Activated naive CD8-positive, alpha-beta T cell treated with anti-CD3 and anti-CD28 coated beads, Interleukin-2, amount 50 U/mL, for 16 hours (primary cell): ENCODE measurements around the gene NAP1L5.

Experiments
- DNase-seq: peaks from one replicate; pipeline ENCODE4 v3.0.0-alpha.2; 2020; ENCODE audit warnings: low read depth, low spot score

Gene NAP1L5

DNA sequence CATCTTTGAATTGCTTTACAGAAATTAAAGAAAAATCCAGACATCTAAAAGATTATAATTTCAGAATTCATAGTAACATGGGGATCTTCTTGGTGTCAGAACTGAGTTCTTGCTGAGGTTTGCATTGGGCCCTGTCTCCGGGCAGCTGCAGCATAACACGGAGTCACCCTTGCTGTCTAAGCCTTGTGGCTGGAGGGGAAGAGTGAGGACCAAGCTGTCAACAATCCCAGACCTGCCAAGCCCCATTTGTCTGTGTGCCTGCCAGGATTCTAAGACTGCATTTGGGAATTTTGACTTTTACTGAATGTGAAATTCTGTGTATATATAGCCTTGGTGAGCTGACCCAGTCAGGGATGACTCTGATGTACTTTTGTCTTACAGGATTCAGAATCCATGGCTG lies 25.2 kb upstream of the NAP1L5 start:
- DNase-seq, result no peak

DNA sequence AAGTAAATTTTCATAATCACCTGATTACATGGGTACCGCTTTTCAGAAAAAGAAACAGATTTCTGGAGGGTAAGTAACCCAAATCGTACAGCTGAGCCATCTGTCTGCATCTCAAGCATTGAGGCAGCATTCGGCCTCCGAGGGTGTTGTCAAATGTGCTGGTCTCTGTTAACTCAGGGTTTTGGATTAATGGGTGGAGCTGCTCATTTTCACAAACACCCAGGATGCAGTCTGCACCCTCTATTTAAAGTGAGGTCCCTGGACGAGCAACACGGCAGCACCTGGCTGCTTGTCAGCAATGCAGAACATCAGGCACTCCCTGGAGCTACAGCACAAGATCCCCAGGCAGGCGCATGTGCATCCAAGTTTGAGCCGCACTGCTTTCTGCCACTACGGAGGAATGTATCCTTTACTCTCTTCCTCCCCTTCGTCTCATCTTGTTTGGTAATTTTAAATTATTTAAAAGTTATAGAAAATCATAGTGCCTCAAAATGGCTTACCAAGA lies 24.7 kb upstream of the NAP1L5 start:
- no peak for DNase-seq

DNA sequence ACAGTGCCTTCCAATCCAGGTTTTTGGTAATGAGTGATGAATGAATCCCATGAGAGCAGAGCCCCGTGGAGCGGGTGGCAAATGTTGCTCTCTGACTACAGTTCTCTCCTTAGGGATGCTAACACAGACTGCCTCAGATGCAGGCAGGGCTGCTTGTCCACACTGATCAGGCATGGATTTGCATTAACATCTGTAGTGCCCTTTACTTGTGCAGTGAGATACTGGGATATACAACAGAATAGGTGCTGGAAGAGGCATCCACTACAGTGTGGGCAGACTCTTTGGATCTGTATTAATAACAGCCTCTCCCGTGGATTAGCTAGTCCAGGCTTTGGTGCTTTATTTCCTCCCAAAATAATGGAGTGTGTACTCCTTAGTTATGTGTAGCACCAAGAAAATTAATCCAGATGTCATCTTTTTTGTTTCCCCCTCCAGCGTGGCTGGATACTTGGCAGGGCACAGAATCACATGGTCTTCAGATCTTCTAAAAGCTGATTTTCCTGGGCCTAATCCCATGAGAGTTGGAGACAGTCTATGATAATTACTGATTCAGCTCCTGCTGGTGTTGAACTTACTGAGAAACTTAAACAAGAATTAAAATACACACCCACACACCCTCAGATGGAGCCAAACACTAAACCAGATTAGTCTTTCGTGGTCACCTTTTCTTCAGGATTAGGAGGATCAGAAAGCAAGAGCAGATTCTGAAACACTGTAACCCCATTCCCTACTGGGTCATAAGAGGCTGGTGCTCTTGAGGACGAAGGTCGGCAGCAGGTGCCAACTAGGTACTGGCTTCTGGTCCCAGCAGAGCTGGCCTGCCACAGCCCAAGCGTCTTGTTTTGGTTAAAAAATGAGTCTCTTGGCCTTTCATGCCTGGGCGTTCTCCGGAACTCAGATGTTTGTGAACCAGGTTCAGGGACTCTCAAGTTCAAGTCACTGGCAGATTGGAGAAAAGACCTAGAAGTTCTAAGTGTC lies 23.1 kb upstream of the NAP1L5 start:
- no peak for DNase-seq

DNA sequence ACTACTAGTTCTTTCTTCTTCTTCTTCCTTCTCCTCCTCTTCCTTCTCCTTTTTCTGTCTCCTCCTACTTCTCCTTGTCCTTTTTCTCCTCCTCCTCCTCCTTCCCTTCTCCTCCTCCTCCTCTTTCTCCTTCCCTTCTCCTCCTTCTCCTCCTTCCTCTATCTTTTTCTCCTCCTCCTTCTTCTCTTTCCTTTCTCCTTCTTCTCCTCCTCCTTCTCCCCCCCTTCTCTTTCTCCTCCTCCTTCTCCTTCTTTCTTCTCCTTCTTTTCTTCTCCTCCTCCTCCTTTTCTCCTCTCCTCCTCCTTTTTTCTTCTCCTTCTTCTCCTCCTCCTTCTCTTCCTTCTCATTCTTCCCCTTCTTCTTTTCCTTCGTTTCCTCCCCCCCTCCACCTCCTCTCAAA lies 21.8 kb upstream of the NAP1L5 start:
- no peak for DNase-seq

DNA sequence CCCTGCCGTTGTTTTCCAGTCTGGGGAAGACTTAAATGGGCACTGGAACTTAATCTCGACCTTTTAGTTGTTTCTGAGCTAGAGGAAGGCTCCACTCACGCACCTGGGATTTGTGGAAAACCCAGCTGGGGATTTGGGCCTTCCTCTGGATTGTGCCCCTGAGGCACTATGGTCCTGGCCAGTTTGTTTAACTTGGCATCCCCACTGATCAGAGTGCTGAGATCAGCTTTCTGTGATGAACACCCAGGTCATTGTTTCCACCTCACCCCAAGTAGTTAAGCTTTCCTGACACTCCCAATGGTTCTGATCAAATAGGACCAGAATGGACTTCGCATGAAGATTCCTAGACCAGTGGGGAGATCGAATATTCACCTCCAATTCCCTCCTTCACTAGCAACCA lies 20.5 kb upstream of the NAP1L5 start:
- DNase-seq, result no peak

DNA sequence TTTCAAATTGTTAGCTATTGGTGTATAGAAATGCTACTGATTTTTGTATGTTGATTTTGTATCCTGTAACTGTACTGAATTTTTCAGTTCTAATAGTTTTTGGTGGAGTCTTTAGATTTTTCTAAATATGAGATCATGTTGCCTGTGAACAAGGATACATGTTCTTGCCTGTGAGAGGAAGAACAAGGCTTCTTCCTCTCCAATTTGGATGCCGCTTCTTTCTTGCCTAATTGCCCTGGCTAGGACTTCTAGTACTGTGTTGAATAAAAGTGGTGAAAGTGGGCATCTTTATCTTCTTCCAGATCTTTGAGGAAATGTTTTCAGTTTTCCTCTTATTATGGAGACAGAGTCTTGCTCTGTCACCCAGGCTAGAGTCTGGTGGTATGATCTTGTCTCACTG lies 16.2 kb upstream of the NAP1L5 start:
- no peak for DNase-seq

DNA sequence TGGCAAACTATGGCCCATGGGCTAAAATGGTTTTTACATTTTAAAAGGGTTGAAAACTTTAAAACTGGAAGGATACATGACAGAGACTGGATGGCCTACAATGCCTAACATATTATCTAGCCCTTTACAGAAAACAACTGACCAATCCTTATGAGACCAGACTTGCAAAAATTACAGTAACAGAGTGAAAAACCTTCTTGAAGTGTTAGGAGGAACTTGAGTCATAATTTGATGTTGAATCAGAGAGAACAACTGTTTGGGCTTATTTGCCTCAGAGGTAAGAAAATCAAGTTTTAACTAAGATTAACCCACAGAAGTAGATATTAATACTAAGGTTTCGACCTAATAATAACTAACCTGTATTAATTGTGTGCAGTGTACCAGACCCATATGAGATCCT lies 12.4 kb upstream of the NAP1L5 start:
- DNase-seq, result no peak

DNA sequence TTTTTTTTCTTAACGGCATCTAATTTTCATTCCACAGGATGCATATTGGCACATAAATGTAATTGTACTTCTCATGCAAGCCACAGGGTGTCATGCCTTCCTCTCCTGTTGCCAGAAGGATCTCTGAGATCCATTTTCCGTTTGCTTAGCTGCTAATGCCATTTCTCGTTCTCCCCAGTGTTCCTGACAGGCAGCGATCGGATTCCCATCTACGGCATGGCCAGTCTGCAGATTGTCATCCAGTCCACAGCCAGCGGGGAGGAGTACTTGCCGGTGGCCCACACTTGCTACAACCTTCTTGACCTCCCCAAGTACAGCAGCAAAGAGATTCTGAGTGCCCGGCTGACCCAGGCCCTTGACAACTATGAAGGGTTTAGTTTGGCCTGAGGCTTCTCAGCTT lies 8.9 kb upstream of the NAP1L5 start:
- DNase-seq, result no peak

DNA sequence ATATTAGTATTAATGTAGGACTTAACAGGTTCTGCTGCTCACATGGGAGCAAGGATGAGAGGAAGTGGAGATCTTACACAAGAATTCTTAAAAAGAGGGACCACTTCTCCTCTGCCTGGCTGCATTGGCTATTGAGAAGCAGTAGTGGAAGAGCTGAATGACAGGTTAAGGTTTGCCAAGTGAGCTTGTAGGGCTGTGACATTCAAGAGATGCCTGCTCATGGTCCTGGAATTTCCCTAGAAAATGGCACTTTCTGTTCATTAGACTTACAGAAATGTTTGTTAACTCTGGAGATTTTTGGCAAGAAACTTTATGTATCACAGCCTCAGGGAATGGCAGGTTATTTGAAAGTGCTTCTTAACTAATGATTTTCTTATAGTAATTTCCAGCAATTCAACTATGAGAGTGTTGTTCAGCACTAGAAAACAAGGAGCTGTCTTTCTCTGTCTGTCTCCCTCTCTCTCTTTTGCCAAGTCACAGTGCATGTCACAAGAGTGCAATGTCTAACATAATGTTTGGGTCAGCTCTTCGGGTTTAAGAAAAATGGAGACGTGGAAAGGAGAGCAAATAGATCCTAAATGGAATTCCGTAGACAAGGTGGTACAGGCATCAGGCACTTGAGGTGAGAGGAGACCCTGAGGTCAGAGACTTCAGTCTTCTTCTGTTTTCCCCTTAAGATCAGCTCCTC lies 8.3 kb upstream of the NAP1L5 start:
- no peak for DNase-seq

DNA sequence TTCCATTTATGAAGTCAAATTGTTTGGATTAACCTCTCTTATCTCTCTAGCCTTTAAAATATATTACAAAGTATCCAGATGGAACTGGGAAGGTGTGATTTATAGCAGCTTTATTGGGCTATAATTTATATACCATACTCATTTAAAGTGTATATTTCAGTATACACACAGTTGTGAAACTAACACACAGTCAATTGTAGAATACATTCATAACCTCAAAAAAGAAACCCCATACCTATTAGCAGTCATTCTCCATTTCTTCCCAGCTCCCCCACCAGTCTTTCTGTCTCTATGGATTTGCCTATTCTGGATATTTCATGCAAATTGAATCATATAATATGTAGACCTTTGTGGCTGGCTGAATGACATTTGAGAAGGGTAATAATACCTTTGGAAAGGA lies 7.6 kb upstream of the NAP1L5 start:
- no peak for DNase-seq

DNA sequence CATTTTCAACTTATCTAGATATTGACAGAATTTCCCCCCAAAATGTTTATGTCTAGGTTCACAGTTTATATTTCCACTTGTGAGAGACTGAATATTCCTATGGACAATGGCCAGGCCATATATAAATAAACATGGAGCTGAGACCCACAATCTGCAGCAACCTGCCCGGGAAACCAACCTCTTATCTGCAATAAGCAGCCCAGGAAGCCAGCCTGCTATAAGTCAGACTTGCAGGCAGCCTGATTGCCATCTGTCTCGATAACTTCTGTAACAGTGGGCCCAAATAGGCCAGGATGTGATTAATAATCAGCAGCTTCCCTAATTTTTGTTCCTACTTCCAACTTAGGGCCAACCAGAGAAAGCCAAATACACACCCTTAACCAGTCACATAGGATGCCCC lies 5.2 kb upstream of the NAP1L5 start:
- no peak for DNase-seq

DNA sequence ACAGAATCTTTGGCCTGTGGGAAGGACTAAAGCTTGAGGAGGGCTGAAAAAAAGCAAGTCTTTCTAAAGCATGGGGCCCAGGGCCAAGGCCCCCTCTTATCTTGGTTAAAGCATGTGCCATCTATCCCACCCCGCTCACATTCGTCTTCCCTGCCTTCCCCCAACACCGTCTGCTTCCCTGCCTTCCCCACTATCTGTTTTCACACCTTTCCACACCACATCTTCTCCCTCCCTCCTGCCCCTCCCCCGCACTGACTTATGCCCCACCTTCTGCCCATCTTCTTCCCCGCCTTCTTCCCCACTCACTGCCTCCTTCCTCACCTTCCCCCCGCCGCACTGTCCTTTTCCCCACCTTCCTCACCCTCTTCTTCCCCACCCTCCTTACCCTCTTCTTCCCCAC lies 890 bp upstream of the NAP1L5 start:
- DNase-seq, result no peak

DNA sequence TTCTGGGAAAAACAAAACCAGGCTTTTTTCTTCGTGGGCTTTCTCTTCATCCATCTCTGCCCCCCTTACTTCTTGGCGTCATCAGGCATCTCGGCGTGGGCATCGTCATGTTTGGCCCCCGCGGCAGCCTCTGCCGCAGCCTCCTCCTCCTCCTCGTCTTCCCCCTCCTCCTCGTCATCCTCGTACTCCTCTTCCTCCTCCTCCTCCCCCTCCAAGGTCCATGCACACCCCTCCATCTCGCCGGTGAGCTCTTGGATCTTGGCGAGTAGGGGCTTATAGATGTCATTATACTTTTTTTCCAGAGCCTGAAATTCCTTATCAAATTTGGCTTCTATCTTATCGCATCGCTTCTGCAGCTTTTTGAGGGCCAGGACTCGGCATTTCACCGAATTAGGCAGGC lies 488 bp downstream of the NAP1L5 start:
- no peak for DNase-seq

DNA sequence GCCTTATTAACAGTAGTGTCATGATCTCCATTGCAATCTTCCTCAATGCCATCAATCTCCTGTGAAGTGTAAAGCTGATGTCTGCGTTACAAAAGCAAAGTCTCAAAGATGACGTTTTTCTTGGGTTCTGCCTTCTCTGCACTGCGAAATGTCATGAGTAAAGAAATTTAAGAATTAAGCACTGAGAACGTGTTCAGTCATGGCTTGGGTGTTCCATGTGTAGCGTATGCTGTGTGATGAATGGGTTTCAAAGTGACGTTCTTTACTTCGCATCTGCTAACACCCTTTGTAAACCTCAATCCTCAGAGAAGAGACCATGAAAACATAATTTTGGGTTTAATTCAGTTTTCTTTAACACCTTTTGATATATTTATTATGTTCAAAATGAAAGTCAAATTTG lies 999 bp downstream of the NAP1L5 start:
- no peak for DNase-seq

DNA sequence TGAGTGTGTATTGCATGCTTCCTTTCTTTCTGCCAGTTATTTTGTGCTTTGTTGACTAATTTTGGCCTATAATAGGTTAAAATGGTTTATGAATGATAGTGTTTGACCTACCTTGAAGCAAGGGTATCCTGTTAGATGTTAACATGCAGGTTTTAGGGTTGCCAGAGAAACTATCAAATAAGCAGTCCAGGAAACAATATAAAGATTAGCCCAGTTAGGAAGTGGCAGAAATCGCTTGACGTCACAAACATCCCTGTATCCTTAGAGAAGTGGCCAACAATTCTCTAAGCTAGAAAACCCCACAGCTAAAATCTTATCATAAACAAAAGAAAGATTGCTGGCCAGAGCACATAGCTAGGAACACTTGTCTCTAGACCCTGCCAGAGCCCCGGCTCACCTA lies 3.8 kb downstream of the NAP1L5 start:
- no peak for DNase-seq

DNA sequence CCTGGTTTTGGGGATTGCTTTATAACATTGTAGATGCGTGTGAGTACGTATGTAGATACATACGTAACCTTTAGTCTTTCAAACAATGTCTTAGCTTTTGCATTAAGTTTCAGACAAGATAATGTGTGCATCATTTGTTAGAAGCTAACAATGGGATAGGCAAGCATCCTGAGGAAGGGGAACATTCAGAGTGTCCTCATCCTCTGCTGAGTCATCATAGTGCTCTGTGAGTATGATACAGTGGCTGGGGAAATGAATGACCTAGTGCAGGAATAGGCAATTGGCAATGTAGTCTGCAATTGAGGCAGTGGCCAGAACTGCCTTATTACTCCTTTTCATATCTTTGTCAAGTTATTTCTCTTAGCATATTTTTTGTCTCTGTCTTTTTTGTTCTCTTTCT lies 7.3 kb downstream of the NAP1L5 start:
- no peak for DNase-seq

DNA sequence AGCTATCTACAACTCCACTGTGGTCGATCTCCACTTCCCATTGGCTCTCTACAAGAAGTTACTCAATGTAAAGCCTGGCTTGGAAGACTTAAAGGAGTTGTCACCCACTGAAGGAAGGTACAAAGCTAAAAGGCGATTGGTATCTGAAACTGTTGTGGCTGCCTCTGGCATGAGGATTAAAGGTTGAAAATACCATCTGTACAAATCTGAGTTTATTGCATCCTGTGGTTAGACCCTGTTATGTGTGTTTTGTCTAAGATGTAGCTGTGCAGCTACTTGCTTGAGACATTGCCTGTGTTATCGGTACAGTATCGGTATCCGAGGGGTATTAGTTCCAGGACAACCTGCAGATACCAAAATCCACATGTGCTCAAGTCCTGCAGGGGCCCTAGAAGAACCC lies 16.4 kb downstream of the NAP1L5 start:
- DNase-seq, result no peak

DNA sequence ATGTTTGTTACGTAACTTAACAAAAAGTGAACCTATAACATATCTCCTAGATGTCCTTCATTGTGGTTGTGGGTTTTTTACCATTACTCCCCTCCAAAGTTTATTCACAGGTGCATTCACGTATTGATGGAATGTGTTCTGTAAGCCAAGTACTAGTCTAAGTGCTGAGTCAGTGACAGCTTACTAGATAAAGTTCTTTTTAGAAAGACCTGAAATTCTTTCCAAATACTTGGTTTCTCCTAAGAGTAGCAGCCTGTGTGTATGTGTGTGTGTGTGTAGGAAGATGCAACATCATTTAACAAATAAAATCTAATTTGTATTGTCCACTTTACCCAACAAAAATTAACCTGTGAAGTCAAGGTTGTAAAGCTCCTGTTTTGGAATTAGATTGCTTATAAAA lies 22.1 kb downstream of the NAP1L5 start:
- DNase-seq, result no peak

DNA sequence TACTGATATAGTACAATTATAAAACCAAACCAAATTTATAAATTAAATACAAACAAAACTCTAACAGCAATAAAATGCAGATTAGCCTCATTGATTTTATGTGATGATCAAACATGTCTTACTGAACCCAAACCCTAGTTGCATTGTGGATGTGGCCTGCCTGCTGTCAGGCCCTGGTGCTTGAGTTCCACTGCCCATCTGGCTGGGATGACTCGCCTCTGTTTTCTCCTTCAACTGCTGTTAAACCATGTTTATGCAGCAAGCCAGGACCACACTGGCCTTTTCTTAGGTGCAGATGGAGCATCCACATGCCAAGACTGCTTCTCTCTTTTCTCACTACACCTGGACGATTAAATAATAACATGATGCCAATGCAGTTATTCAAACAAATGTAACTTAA lies 22.6 kb downstream of the NAP1L5 start:
- no peak for DNase-seq

DNA sequence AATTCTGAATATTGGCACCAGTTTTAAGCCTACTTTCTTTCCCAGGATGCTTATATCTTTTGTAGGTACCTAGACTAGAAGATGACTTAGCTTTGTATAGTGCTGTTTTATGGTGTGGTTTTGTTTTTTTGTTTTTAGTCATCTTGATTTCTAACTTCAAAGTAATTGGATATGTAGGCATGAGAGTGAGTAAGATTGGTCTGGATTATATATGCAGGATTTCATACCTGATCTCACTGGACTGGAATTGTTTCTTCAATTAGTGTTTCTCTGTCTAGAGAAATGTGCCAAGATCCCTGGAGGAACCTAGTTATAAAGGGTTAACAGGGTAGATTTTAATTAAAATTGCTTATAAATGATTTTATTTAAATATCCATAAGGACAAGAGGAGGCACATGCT lies 23.1 kb downstream of the NAP1L5 start:
- DNase-seq, result no peak

DNA sequence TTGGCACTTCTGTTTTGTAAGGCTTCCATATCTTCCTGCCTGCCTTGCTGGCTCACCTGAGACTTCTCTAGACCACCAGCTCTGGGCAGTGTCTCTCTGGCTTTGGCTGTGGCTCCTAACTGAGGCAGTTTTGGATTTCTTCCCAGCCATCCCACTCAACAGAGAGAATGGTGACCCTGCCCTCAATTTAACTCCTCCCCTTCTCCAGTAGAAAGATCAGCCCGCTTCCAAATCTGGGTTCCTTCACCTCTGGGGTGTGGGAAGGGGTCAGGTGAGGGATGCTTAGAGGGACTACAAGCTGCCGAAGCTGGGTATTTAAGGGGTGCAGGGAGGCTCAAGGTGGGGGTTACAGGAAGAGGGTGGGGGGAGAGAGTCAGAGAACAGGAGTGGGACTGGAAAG lies 23.7 kb downstream of the NAP1L5 start:
- no peak for DNase-seq

DNA sequence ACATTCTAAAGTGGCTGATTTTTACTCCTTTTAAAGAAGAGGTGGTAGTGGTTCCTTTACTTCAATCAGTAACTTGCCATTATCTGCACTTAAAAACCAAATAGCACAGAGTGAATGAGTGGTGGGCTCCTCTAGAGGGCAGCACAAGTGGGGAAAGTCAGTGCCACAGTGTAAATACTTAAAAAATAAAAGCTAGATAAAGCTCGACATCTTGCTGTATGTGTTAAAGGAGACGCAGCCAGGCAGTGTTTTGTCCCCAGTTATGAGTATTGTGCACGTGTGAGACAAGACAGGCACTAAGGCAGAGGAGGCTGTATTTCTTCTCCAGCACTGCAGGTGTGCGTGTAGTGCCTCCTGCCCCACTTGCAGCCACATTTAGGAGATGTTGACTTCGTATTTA lies 24.6 kb downstream of the NAP1L5 start:
- DNase-seq, result no peak

DNA sequence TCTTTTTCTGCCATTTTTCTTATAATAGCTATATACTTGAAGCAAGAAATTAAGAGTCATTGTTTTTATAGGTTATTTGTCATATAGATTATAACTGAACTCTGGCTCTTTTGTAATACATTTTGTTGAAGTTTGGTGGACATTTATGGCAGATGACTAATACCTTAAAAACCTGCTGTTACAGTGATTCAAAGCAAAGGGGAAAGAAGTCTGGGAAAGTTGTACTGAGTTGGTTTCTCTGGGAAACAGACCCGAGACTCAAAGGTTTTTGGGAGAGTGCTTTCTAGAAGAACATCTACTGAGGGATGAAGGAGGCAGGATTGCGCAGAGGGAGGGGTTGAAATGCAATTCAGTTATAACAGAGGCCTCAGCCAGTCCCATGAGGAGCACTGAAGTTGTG lies 35.9 kb downstream of the NAP1L5 start:
- no peak for DNase-seq
